Activated T-helper 2 cell treated with anti-CD3 and anti-CD28 coated beads, Interferon-gamma antibody, Interleukin-2, Interleukin-4, amounts not matched to agents 10 μg/mL and 5 μg/mL and 100 μg/mL, durations not matched to agents 14 hours and 24 hours and 36 hours (primary cell): ENCODE results near the gene RPP25. TPM values are rescaled to one million over a fixed set of nuclear protein-coding genes. Genes with fewer than 3 reads are reported as not detected.
A peak's percentile ranks its signal among the peaks of the same experiment; 100 is the strongest.

Experiments
- DNase-seq: peaks from one replicate; pipeline ENCODE4 v3.0.0; 2021; ENCODE audit warnings: low spot score
- H3K27ac Mint-ChIP-seq: one replicate; pipeline ENCODE4 v1.8.0; 2021; ENCODE audit warnings: mixed read lengths
- H3K27me3 Mint-ChIP-seq: one replicate; pipeline ENCODE4 v1.8.0; 2021; ENCODE audit warnings: low read depth, mixed read lengths
- H3K36me3 Mint-ChIP-seq: one replicate; pipeline ENCODE4 v1.8.0; 2021; ENCODE audit warnings: low read depth, mixed read lengths
- H3K4me1 Mint-ChIP-seq: one replicate; pipeline ENCODE4 v1.8.0; 2021; ENCODE audit warnings: low read depth, mixed read lengths
- H3K4me3 Mint-ChIP-seq: one replicate; pipeline ENCODE4 v1.8.0; 2021; ENCODE audit warnings: low read depth, mild to moderate bottlenecking, moderate library complexity, mixed read lengths
- H3K9me3 Mint-ChIP-seq: one replicate; pipeline ENCODE4 v1.8.0; 2021; ENCODE audit warnings: mixed read lengths
- intact Hi-C: fragments of 100-400 bp; cut with micrococcal nuclease; formaldehyde crosslinking; loops from one replicate; pipeline ENCODE4 v1.15.1; 2023
- total RNA-seq: library from RNA; stranded (reverse); gene quantifications from 2 replicates; pipeline ENCODE4 v1.2.3, GENCODE V29; 2022

Gene RPP25
- 13.1 and 14.2 TPM in 2 replicates for total RNA-seq

- peak; percentile 67 for DNase-seq
- peak within 1 kb of the TSS; percentile 64 for H3K4me3 Mint-ChIP-seq
- H3K27me3 Mint-ChIP-seq, result peaks cover 39% of the 10 kb centered on the region
- H3K9me3 Mint-ChIP-seq, result no peaks in the 10 kb centered on the region
- intact Hi-C loops, result loop anchor here (2.0 to 5.0 kb wide), 3 partner anchors 65 to 248 kb away; partner anchors contain the start of gene PPCDC
- no peak within 1 kb of the TSS for H3K27ac Mint-ChIP-seq
- H3K4me1 Mint-ChIP-seq, result peaks cover 32% of the 10 kb centered on the region
- H3K36me3 Mint-ChIP-seq, result peaks cover 4% of the 10 kb centered on the region
These were observed at the start of gene RPP25 for GRCh38 chr15:74956648-74957475. Gene RPP25, minus strand, starts transcription at chr15:74956772. Its CDS starts 189 bp downstream, at chr15:74956583.

GRCh38 chr15:75002398-75002797 is 45.8 kb upstream of the RPP25 start:
- DNase-seq, result no peak
- Mint-ChIP-seq H3K9me3 (no peaks in the 10 kb centered on the region), H3K36me3 (no peaks in the 10 kb centered on the region), H3K4me1 (peaks cover 2% of the 10 kb centered on the region), H3K27me3 (peaks cover 12% of the 10 kb centered on the region), H3K27ac (no peak overlapping the region), H3K4me3 (no peak overlapping the region)
- intact Hi-C loops, result no loop called here

GRCh38 chr15:75001310-75001709 is 44.7 kb upstream of the RPP25 start:
- Mint-ChIP-seq H3K36me3 (no peaks in the 10 kb centered on the region), H3K4me3 (no peak overlapping the region), H3K4me1 (no peaks in the 10 kb centered on the region), H3K27me3 (peaks cover 23% of the 10 kb centered on the region), H3K9me3 (no peaks in the 10 kb centered on the region), H3K27ac (no peak overlapping the region)
- intact Hi-C loops, result no loop called here
- DNase-seq, result no peak

- no peaks in the 10 kb centered on the region for H3K36me3 Mint-ChIP-seq
- intact Hi-C loops, result no loop called here
- H3K4me1 Mint-ChIP-seq, result peaks cover 4% of the 10 kb centered on the region
- no peak for DNase-seq
- H3K9me3 Mint-ChIP-seq, result no peaks in the 10 kb centered on the region
- no peak overlapping the region for H3K4me3 Mint-ChIP-seq
- H3K27me3 Mint-ChIP-seq, result peaks cover 31% of the 10 kb centered on the region
- H3K27ac Mint-ChIP-seq, result no peak overlapping the region
These were observed 41.0 kb upstream of the RPP25 start for GRCh38 chr15:74997543-74997942.

GRCh38 chr15:74997141-74997540 is 40.6 kb upstream of the RPP25 start:
- no peak overlapping the region for H3K4me3 Mint-ChIP-seq
- intact Hi-C loops, result no loop called here

GRCh38 chr15:74995779-74996765 is 39.5 kb upstream of the RPP25 start:
- DNase-seq, result no peak
- Mint-ChIP-seq H3K27me3 (peaks cover 35% of the 10 kb centered on the region), H3K9me3 (no peaks in the 10 kb centered on the region), H3K4me1 (peaks cover 4% of the 10 kb centered on the region), H3K27ac (no peak overlapping the region), H3K4me3 (peak overlapping the region; percentile 54), H3K36me3 (no peaks in the 10 kb centered on the region)
- intact Hi-C loops, result no loop called here

More at GRCh38 chr15:74997141-74997540, 40.6 kb upstream of the RPP25 start:
- Mint-ChIP-seq H3K9me3 (no peaks in the 10 kb centered on the region), H3K36me3 (no peaks in the 10 kb centered on the region), H3K4me1 (peaks cover 4% of the 10 kb centered on the region), H3K27ac (no peak overlapping the region), H3K27me3 (peaks cover 31% of the 10 kb centered on the region)
- DNase-seq, result no peak

- H3K27me3 Mint-ChIP-seq, result peaks cover 38% of the 10 kb centered on the region
- H3K27ac Mint-ChIP-seq, result no peak within 1 kb of the TSS
- DNase-seq, result peak; percentile 92
- peak within 1 kb of the TSS; percentile 54 for H3K4me3 Mint-ChIP-seq
- no peaks in the 10 kb centered on the region for H3K9me3 Mint-ChIP-seq
- intact Hi-C loops, result no loop called here
- peaks cover 8% of the 10 kb centered on the region for H3K4me1 Mint-ChIP-seq
- no peaks in the 10 kb centered on the region for H3K36me3 Mint-ChIP-seq
These were observed 38.7 kb upstream of the RPP25 start, which contains the start of gene SCAMP5 for GRCh38 chr15:74995182-74995778. Gene SCAMP5, plus strand, starts transcription at chr15:74995563. Its CDS starts 16,277 bp downstream, at chr15:75011840.

GRCh38 chr15:74994685-74995084 is 38.1 kb upstream of the RPP25 start:
- Mint-ChIP-seq H3K9me3 (no peaks in the 10 kb centered on the region), H3K4me3 (peak overlapping the region; percentile 42), H3K4me1 (peaks cover 8% of the 10 kb centered on the region), H3K27me3 (peaks cover 38% of the 10 kb centered on the region), H3K36me3 (no peaks in the 10 kb centered on the region), H3K27ac (no peak overlapping the region)
- DNase-seq, result no peak
- intact Hi-C loops, result no loop called here

GRCh38 chr15:74994236-74994635 is 37.7 kb upstream of the RPP25 start:
- Mint-ChIP-seq H3K4me1 (peaks cover 8% of the 10 kb centered on the region), H3K27ac (no peak overlapping the region), H3K4me3 (no peak overlapping the region), H3K9me3 (no peaks in the 10 kb centered on the region), H3K36me3 (no peaks in the 10 kb centered on the region), H3K27me3 (peaks cover 41% of the 10 kb centered on the region)
- no peak for DNase-seq
- intact Hi-C loops, result no loop called here

GRCh38 chr15:74992619-74993018 is 36.0 kb upstream of the RPP25 start:
- Mint-ChIP-seq H3K36me3 (no peaks in the 10 kb centered on the region), H3K4me1 (peaks cover 8% of the 10 kb centered on the region), H3K27me3 (peaks cover 33% of the 10 kb centered on the region), H3K9me3 (no peaks in the 10 kb centered on the region), H3K27ac (no peak overlapping the region), H3K4me3 (no peak overlapping the region)
- intact Hi-C loops, result no loop called here
- no peak for DNase-seq

GRCh38 chr15:74989527-74989926 is 33.0 kb upstream of the RPP25 start:
- no peaks in the 10 kb centered on the region for H3K36me3 Mint-ChIP-seq
- H3K4me1 Mint-ChIP-seq, result peaks cover 5% of the 10 kb centered on the region
- no peak for DNase-seq
- no peaks in the 10 kb centered on the region for H3K9me3 Mint-ChIP-seq
- intact Hi-C loops, result no loop called here
- H3K4me3 Mint-ChIP-seq, result no peak overlapping the region
- H3K27me3 Mint-ChIP-seq, result peaks cover 15% of the 10 kb centered on the region
- H3K27ac Mint-ChIP-seq, result no peak overlapping the region

GRCh38 chr15:74988007-74988800 is 31.6 kb upstream of the RPP25 start:
- no peaks in the 10 kb centered on the region for H3K9me3 Mint-ChIP-seq
- H3K4me3 Mint-ChIP-seq, result no peak overlapping the region
- peaks cover 15% of the 10 kb centered on the region for H3K27me3 Mint-ChIP-seq
- H3K36me3 Mint-ChIP-seq, result no peaks in the 10 kb centered on the region
- no peak overlapping the region for H3K27ac Mint-ChIP-seq
- DNase-seq, result peak; percentile 26
- peaks cover 13% of the 10 kb centered on the region for H3K4me1 Mint-ChIP-seq
- intact Hi-C loops, result no loop called here
